Measurements from ENCODE around the gene ANKRD16.
"Not testable (repeated sequence)": the region's sequence is repeated elsewhere in the genome, so short reads cannot be mapped to it uniquely, and the experiment has no call there.

The ANKRD16 gene

GRCh38 chr10:5887641-5888040 lies 2.1 kb downstream of the ANKRD16 start:
- in situ Hi-C loops (cut with HindIII; ENCODE audit: low pct_ligation_motif_present, low sequenced_read_pairs), result no loop called here
- no peak overlapping the region for H3K4me3 ChIP-seq (ENCODE audit: low read depth, low read length)
- H3K27me3 ChIP-seq (replicated peaks), result no peaks in the 10 kb centered on the region
- no peak for DNase-seq
- H3K27ac ChIP-seq, result no peak overlapping the region
- no peak for TF ChIP-seq CTCF (IDR thresholded peaks at IDR 0.05; ENCODE audit: low read depth, low read length, missing control alignments)
- peaks cover 4% of the 10 kb centered on the region for H3K36me3 ChIP-seq (replicated peaks)

- in situ Hi-C loops (cut with HindIII; ENCODE audit: low pct_ligation_motif_present, low sequenced_read_pairs), result no loop called here
- Histone ChIP-seq H3K27ac (no peak overlapping the region), H3K4me3 (ENCODE audit: low read depth, low read length) (no peak overlapping the region), H3K27me3 (replicated peaks) (no peaks in the 10 kb centered on the region), H3K36me3 (replicated peaks) (peaks cover 4% of the 10 kb centered on the region)
- TF ChIP-seq CTCF (IDR thresholded peaks at IDR 0.05; ENCODE audit: low read depth, low read length, missing control alignments), result no peak
- no peak for DNase-seq
Observed at GRCh38 chr10:5887029-5887428, 2.7 kb downstream of the ANKRD16 start.

- DNase-seq, result no peak
- Histone ChIP-seq H3K4me3 (ENCODE audit: low read depth, low read length) (no peak overlapping the region), H3K36me3 (replicated peaks) (peaks cover 5% of the 10 kb centered on the region), H3K27ac (no peak overlapping the region), H3K27me3 (replicated peaks) (no peaks in the 10 kb centered on the region)
- no peak for TF ChIP-seq CTCF (IDR thresholded peaks at IDR 0.05; ENCODE audit: low read depth, low read length, missing control alignments)
- in situ Hi-C loops (cut with HindIII; ENCODE audit: low pct_ligation_motif_present, low sequenced_read_pairs), result no loop called here
Observed at GRCh38 chr10:5885619-5886018, 4.1 kb downstream of the ANKRD16 start.

- H3K36me3 ChIP-seq (replicated peaks), result peaks cover 13% of the 10 kb centered on the region
Observed at GRCh38 chr10:5882961-5883360, 6.7 kb downstream of the ANKRD16 start.

GRCh38 chr10:5877041-5877440 lies 12.7 kb downstream of the ANKRD16 start:
- in situ Hi-C loops (cut with HindIII; ENCODE audit: low pct_ligation_motif_present, low sequenced_read_pairs); H3K36me3 ChIP-seq (replicated peaks); H3K4me3 ChIP-seq (ENCODE audit: low read depth, low read length); DNase-seq; H3K27ac ChIP-seq; H3K27me3 ChIP-seq (replicated peaks): not testable (repeated sequence)

More at GRCh38 chr10:5882961-5883360, 6.7 kb downstream of the ANKRD16 start:
- H3K27ac ChIP-seq, result no peak overlapping the region
- in situ Hi-C loops (cut with HindIII; ENCODE audit: low pct_ligation_motif_present, low sequenced_read_pairs), result no loop called here
- no peak for TF ChIP-seq CTCF (IDR thresholded peaks at IDR 0.05; ENCODE audit: low read depth, low read length, missing control alignments)
- no peak overlapping the region for H3K4me3 ChIP-seq (ENCODE audit: low read depth, low read length)
- DNase-seq, result no peak
- H3K27me3 ChIP-seq (replicated peaks), result no peaks in the 10 kb centered on the region

- H3K27me3 ChIP-seq (replicated peaks), result no peaks in the 10 kb centered on the region
- DNase-seq, result no peak
- peaks cover 9% of the 10 kb centered on the region for H3K36me3 ChIP-seq (replicated peaks)
- in situ Hi-C loops (cut with HindIII; ENCODE audit: low pct_ligation_motif_present, low sequenced_read_pairs), result no loop called here
- no peak for TF ChIP-seq CTCF (IDR thresholded peaks at IDR 0.05; ENCODE audit: low read depth, low read length, missing control alignments)
- no peak overlapping the region for H3K4me3 ChIP-seq (ENCODE audit: low read depth, low read length)
- H3K27ac ChIP-seq, result no peak overlapping the region
Observed at GRCh38 chr10:5876181-5876768, 13.4 kb downstream of the ANKRD16 start.

Data from brain microvascular endothelial cell (primary cell).